Heart left ventricle (tissue), 16 donors: ENCODE measurements around the gene CRIP1. TPM values are rescaled to one million over a fixed set of nuclear protein-coding genes. Genes with fewer than 3 reads are reported as not detected.

Source experiments
- ATAC-seq, 4 donors: fragments of 200-7000 bp; cut with Tn5 transposase; one replicate each; pipeline ENCODE4 v1.9.1; 2020 to 2022; ENCODE audit warnings: moderate library complexity in 4 of 4, mild to moderate bottlenecking in 3 of 4, moderate number of reproducible peaks in 1 of 4
- DNase-seq, 5 donors: peaks; one replicate each; pipeline ENCODE4 v3.0.0-alpha.2; 2020
- H3K27ac ChIP-seq, 12 donors: fragments of 200-600 bp; sonication (generic) in 4 of 12; one replicate each; pipeline versions ENCODE4 v1.5.0 to v1.8.0; 2016 to 2022; ENCODE audit warnings: mild to moderate bottlenecking in 2 of 12
- H3K27me3 ChIP-seq, 9 donors: fragments of 200-600 bp; sonication (generic) in 2 of 9; one replicate each; pipeline versions ENCODE4 v1.5.1 to v1.8.0; 2016 to 2022; ENCODE audit warnings: mild to moderate bottlenecking in 3 of 9
- H3K36me3 ChIP-seq, 9 donors: fragments of 200-600 bp; sonication (generic) in 2 of 9; one replicate each; pipeline versions ENCODE4 v1.5.0 to v1.8.0; 2018 to 2022; ENCODE audit warnings: mild to moderate bottlenecking in 2 of 9
- H3K4me1 ChIP-seq, 12 donors: fragments of 200-600 bp; sonication (generic) in 4 of 12; one replicate each; pipeline versions ENCODE4 v1.5.0 to v1.8.0; 2016 to 2022; ENCODE audit warnings: mild to moderate bottlenecking in 3 of 12
- H3K4me3 ChIP-seq, 12 donors: fragments of 200-600 bp; sonication (generic) in 4 of 12; one replicate each; pipeline versions ENCODE4 v1.5.0 to v1.8.0; 2017 to 2022; ENCODE audit warnings: mild to moderate bottlenecking in 9 of 12, moderate library complexity in 4 of 12
- H3K9me3 ChIP-seq, 12 donors: fragments of 200-600 bp; sonication (generic) in 4 of 12; one replicate each; pipeline versions ENCODE4 v1.5.0 to v1.8.0; 2016 to 2022; ENCODE audit warnings: mild to moderate bottlenecking in 1 of 12
- POLR2A ChIP-seq, 2 donors: fragments of 450-650 bp; IDR thresholded peaks; one replicate each; pipeline ENCODE4 v1.6.1; 2017; ENCODE audit warnings: antibody characterized with exemption in 2 of 2, mild to moderate bottlenecking in 2 of 2, moderate library complexity in 2 of 2
- WGBS, 4 donors: extraction: QIAGEN DNeasy Blood & Tissue Kit in 2 of 4; methylation state at CpG; one replicate each; pipeline versions ENCODE4 v1.1.5 to v1.1.7; 2013 to 2018; 5-methylcytosine and 5-hydroxymethylcytosine counted together
- intact Hi-C, 10 donors: fragments of 100-400 bp; cut with DNase I; formaldehyde crosslinking; loops; one replicate each; pipeline versions ENCODE4 v1.11.1 to v1.14.2; 2022
- polyA plus RNA-seq, 2 donors: library from polyadenylated mRNA; stranded (reverse); fragments of 200-250 nt; gene quantifications; one replicate each; pipeline ENCODE4 v1.2.3, GENCODE V29; 2013
- total RNA-seq, 9 donors: library from RNA; depleted of rRNA in 2 of 9; stranded (reverse); fragments of >200 nt in 2 of 9; fragmentation: NEBNext Ultra II Directional in 3 of 9; extraction: Animal tissue kit (Norgen Biotek cat#: 25700) in 3 of 9; gene quantifications; one replicate each; pipeline versions ENCODE4 v1.1.0 to v1.2.4, GENCODE V29; 2016 to 2023
- TF ChIP-seq, protein P1 (sequence below), 12 donors: fragments of 200-600 bp; sonication (generic) in 4 of 12; IDR thresholded peaks; one replicate each; pipeline versions ENCODE4 v1.5.0 to v1.8.0; 2018 to 2022; ENCODE audit warnings: antibody characterized with exemption in 12 of 12, mild to moderate bottlenecking in 5 of 12
- donor health status: ischemic (EF 13 %, LVEDD 7.1; RV severe dilation, severe dysfunction).
- donor health status: healthy with polysubstance abuse.
- donor health status: DM: no; HTN: yes; CAD: no.
- donor health status: DM: no; HTN: no; CAD: no.
- donor health status: ischemic (EF 25% LVEDD 6.9; RV normal size, moderate dysfunction).
- donor health status: ischemic (EF 25% LVEDD 5.7; RV mildly dilated, moderate dysfunction).
- donor health status: healthy.
- donor health status: DM: yes; HTN: yes; CAD: no.
- donor health status: ischemic (EF 35%, LVEDD 5.7; RV mildly dilated, moderate dysfunction).
- donor health status: nonischemic (EF 11% LVEDD 7.7; RV severe dilation, severe dysfunction).
- donor health status: DM: yes; HTN: yes; CAD: no.
- donor health status: PGD.
- donor health status: ischemic (EF 29% LVEDD 5.4; RV normal size, mild dysfunction).
- donor health status: nonischemic (EF 23%, LVEDD 6.1; RV moderate dilation, normal function).

Gene CRIP1
- total and polyA plus RNA-seq, 11 donors, result 12.1 to 195 (median 62.3) TPM

DNA sequence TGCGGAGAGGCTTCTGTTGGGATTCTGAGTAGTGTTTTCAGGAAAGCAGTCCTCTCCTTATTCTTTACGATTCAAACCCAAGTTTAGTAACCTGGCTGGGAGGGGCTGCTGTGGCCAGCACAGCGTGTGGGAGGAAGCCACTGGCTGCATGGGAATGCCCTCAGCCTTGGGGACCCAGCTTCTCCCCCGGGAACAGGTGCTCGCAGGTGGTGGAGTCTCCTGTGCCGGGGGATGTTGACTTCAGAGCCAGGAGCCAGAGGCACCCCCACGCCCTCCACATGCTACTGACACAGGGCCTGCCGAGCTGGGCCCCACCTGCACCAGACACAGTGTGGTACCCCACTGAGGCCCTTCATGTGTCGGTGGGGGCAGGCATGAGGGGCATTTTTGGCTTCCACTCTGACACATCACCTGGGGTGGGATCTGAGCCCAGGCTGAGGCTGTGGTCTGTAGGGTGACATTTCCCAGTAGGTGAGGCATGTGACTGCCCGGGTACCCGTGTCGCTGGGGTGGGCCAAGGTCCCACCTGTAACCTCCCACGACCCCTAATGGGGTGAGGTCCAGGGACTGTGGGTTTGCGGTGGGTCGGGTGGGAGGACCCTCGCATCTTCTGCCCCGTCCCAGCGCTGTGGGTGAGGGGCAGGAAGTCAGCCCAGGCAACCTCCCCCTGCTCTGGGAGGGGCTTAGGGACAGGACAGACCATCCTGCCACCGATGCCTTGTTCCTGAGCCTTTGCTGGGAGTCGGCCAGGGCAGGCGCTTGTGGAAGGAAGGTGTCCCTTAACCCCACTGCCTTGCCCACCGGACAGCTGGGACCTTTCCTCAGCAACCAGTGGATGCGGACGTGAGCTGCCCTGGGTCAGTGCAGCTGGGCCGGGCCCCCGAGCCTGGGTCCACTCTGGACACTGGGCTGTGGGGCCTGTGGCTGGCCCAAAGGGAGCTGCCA, 40.5 kb upstream of the CRIP1 start:
- no peak overlapping the region for H3K4me3 ChIP-seq
- H3K27ac ChIP-seq, result no peak overlapping the region
- H3K27me3 ChIP-seq, result no peaks in the 10 kb centered on the region
- no peak for ATAC-seq
- DNase-seq, result peak in 1 of 5 donors; percentile 47
- peaks cover 0 to 34% (median 26%) of the 10 kb centered on the region in 9 donors for H3K36me3 ChIP-seq
- TF ChIP-seq POLR2A (IDR thresholded peaks at IDR 0.05), result no peak
- TF ChIP-seq, protein P1, sequence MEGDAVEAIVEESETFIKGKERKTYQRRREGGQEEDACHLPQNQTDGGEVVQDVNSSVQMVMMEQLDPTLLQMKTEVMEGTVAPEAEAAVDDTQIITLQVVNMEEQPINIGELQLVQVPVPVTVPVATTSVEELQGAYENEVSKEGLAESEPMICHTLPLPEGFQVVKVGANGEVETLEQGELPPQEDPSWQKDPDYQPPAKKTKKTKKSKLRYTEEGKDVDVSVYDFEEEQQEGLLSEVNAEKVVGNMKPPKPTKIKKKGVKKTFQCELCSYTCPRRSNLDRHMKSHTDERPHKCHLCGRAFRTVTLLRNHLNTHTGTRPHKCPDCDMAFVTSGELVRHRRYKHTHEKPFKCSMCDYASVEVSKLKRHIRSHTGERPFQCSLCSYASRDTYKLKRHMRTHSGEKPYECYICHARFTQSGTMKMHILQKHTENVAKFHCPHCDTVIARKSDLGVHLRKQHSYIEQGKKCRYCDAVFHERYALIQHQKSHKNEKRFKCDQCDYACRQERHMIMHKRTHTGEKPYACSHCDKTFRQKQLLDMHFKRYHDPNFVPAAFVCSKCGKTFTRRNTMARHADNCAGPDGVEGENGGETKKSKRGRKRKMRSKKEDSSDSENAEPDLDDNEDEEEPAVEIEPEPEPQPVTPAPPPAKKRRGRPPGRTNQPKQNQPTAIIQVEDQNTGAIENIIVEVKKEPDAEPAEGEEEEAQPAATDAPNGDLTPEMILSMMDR (IDR thresholded peaks at IDR 0.05), result no peak
- no peaks in the 10 kb centered on the region for H3K9me3 ChIP-seq
- 84 to 91% (median 86%) methylated on average over 16 to 26 of the region's 26 CpGs for WGBS, 4 donors
- intact Hi-C loops, result loop anchor here in 8 of 10 donors (5.0 to 10.0 kb wide), 5 partner anchors 41 to 81 kb away; partner anchors contain the start of genes CRIP1 (in 5 of the 8) and TMEM121 (in 3 of the 8)
- H3K4me1 ChIP-seq, result peaks cover 0 to 28% (median 14%) of the 10 kb centered on the region in 12 donors

DNA sequence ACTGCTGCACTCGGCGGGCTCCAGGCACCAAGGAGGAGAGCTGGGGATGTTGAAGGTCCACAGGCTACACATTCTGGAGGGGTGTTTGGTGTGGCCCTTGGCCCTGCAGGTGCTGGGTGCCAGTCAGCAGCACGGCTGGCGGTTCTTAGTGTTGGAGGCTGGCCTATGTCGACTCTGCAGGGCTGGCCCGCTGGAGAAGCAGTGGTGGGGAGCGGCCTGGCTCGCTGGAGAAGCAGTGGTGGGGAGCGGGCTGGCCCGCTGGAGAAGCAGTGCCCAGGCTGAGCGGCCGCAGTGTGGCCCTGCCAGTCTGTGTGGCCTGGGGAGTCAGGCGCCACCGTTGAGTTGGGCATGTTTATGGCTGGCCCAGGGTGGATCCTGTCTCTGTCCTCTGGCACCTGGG, 39.7 kb upstream of the CRIP1 start:
- peaks cover 0 to 28% (median 14%) of the 10 kb centered on the region in 12 donors for H3K4me1 ChIP-seq
- peaks cover 0 to 37% (median 31%) of the 10 kb centered on the region in 9 donors for H3K36me3 ChIP-seq
- TF ChIP-seq, protein P1 (IDR thresholded peaks at IDR 0.05), result no peak
- TF ChIP-seq POLR2A (IDR thresholded peaks at IDR 0.05), result no peak
- intact Hi-C loops, result loop anchor here in 8 of 10 donors (5.0 to 10.0 kb wide), 5 partner anchors 40 to 80 kb away; partner anchors contain the start of genes CRIP1 (in 5 of the 8) and TMEM121 (in 3 of the 8)
- WGBS, 4 donors, result 83 to 89% (median 85%) methylated on average over 4 to 14 of the region's 14 CpGs
- H3K27me3 ChIP-seq, result no peaks in the 10 kb centered on the region
- peak in 1 of 5 donors; percentile 55 for DNase-seq
- no peak overlapping the region for H3K27ac ChIP-seq
- ATAC-seq, result no peak
- no peaks in the 10 kb centered on the region for H3K9me3 ChIP-seq
- no peak overlapping the region for H3K4me3 ChIP-seq

DNA sequence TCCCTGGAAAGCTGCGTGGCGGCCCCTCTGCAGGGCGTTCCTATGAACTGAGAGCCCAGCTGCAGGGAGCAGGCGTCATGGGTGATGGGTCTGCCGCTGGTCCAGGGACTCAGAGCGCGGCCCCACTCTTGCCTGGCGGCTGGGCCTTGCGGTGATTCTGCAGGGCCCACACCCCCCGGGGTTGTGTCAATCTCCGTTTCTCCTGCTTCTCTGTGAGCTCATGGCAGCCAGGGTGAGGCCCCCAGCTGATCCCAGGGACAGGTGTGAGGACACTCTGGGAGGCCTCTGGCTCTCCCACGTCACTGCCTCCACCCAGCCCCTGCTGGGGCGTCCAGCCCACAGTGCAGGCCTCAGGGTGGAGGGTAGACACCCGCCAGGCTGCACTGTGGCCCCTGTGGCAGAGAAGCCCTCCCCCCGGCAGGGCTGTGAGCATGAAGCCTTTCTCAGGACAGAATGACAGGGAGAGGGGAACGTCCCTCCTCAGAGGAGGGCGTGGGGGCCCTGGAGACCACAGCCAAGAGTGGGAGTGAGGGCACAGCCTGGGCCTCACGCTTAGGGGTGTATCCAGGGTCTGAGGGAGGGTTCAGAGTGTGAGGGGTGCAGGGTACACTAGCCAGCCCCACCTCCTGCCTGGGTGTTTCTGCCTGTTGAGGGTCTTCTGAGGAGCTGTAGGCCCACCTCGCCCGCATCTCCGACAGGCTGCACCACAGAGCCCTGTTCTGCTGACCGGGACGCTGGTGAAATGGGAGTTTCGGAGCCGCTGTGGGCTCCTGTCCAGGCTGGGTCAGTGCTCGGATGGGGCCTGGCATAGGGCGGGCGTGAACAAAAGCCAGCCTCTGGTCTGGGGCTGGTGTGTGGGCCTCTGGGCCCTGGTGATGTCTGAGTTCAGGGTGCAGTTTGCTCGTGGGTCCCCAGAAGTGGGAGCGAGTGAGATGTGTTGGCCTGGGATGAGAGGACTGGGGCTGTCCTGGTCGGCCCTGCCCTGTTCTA, 38.7 kb upstream of the CRIP1 start:
- peak in 2 of 4 donors; percentile 4 to 8 for ATAC-seq
- WGBS, 4 donors, result 81 to 85% (median 84%) methylated on average over 23 to 31 of the region's 31 CpGs
- Histone ChIP-seq H3K36me3 (peaks cover 0 to 38% (median 31%) of the 10 kb centered on the region in 9 donors), H3K4me1 (peaks cover 0 to 28% (median 14%) of the 10 kb centered on the region in 12 donors), H3K27me3 (no peaks in the 10 kb centered on the region), H3K27ac (peak overlapping the region in 8 of 12 donors; percentile 6 to 59 (median 36)), H3K9me3 (no peaks in the 10 kb centered on the region), H3K4me3 (peak overlapping the region in 1 of 12 donors; percentile 4)
- peak in 1 of 5 donors; percentile 60 for DNase-seq
- intact Hi-C loops, result loop anchor here (1.0 to 10.0 kb wide), 10 partner anchors 39 to 81 kb away; partner anchors contain the start of genes CRIP1 (in 5 of the 10), TMEM121 (in 3 of the 10) and TEDC1 (in 1 of the 10)
- no peak for TF ChIP-seq POLR2A (IDR thresholded peaks at IDR 0.05)
- TF ChIP-seq, protein P1 (IDR thresholded peaks at IDR 0.05), result no peak
